Middle frontal gyrus (tissue), 1 donor: ENCODE results near the gene CADM2.
"Not testable (repeated sequence)": the region's sequence is repeated elsewhere in the genome, so short reads cannot be mapped to it uniquely, and the experiment has no call there.

Experiments used
- DNase-seq: peaks from one replicate; pipeline ENCODE4 v3.0.0-alpha.2; 2015; ENCODE audit warnings: low spot score; ENCODE audit errors: extremely low spot score

The CADM2 gene

GRCh38 chr3:85903434-85903833 is 944.6 kb downstream of the CADM2 start:
- no peak for DNase-seq

- no peak for DNase-seq
Observed at GRCh38 chr3:85912980-85913379, 954.2 kb downstream of the CADM2 start.

- no peak for DNase-seq
Observed at GRCh38 chr3:85922374-85922773, 963.6 kb downstream of the CADM2 start.

- DNase-seq = no peak
Observed at GRCh38 chr3:85930718-85931117, 971.9 kb downstream of the CADM2 start.

- DNase-seq = no peak
Observed at GRCh38 chr3:85933326-85933725, 974.5 kb downstream of the CADM2 start.

- no peak for DNase-seq
Observed at GRCh38 chr3:85935171-85935570, 976.4 kb downstream of the CADM2 start.

- peak; percentile 46 for DNase-seq
Observed at GRCh38 chr3:85939074-85939482, 980.3 kb downstream of the CADM2 start.

- DNase-seq = peak; percentile 0
Observed at GRCh38 chr3:85950435-85950834, 991.6 kb downstream of the CADM2 start.

GRCh38 chr3:85960793-85961192 is 1002.0 kb downstream of the CADM2 start:
- no peak for DNase-seq

- no peak for DNase-seq
Observed at GRCh38 chr3:85977615-85978338, 1019.0 kb downstream of the CADM2 start.

- DNase-seq = no peak
Observed at GRCh38 chr3:85979034-85979433, 1020.2 kb downstream of the CADM2 start.

- not testable (repeated sequence) for DNase-seq
Observed at GRCh38 chr3:85989581-85989980, 1030.8 kb downstream of the CADM2 start.

GRCh38 chr3:86029590-86029989 is 1070.8 kb downstream of the CADM2 start:
- no peak for DNase-seq

- DNase-seq = no peak
Observed at GRCh38 chr3:86037916-86038315, 1079.1 kb downstream of the CADM2 start.

GRCh38 chr3:86046436-86047136 is 1087.8 kb downstream of the CADM2 start:
- no peak for DNase-seq

- no peak for DNase-seq
Observed at GRCh38 chr3:86047161-86047560, 1088.4 kb downstream of the CADM2 start.

GRCh38 chr3:86051058-86051457 is 1092.3 kb downstream of the CADM2 start:
- DNase-seq = no peak

- DNase-seq = no peak
Observed at GRCh38 chr3:86056032-86056431, 1097.2 kb downstream of the CADM2 start.

GRCh38 chr3:86056962-86057361 is 1098.2 kb downstream of the CADM2 start:
- DNase-seq = no peak

GRCh38 chr3:86073799-86074198 is 1115.0 kb downstream of the CADM2 start:
- no peak for DNase-seq

GRCh38 chr3:86087160-86087871 is 1128.5 kb downstream of the CADM2 start:
- no peak for DNase-seq

GRCh38 chr3:86104154-86104553 is 1145.4 kb downstream of the CADM2 start:
- no peak for DNase-seq
